Measurements from ENCODE around the gene MPC1. TPM values are rescaled to one million over a fixed set of nuclear protein-coding genes. Genes with fewer than 3 reads are reported as not detected.

The MPC1 gene
- total RNA-seq, 1 donor from 2014 or later, result 17.0 TPM

DNA sequence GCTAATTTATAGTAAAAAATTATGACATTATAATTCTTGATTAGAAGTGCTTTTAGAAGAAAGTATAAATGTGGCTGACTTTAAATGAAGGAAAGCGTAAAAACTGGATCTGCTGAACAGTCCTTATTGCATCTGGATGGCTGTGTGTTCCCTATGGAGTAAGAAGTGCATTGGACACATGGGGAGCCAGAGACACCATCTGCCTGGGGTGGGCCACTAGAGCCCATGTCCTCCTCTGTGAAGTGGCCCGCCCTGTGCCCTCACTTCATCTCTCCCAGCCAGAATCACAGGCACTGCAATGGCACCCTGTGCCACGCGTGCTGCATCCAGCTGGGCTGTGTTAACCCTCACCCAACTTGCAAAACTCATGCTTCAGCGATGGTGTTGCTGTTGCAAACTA lies 27.2 kb downstream of the MPC1 start:
- no peak for TF ChIP-seq CTCF (IDR thresholded peaks at IDR 0.05; ENCODE audit: partially characterized antibody, unreplicated experiment)
- Mint-ChIP-seq H3K27ac (ENCODE audit: unreplicated experiment) (peak overlapping the region; percentile 28), H3K4me3 (ENCODE audit: unreplicated experiment) (peak overlapping the region; percentile 55), H3K27me3 (ENCODE audit: unreplicated experiment) (peaks cover 2% of the 10 kb centered on the region), H3K9me3 (ENCODE audit: unreplicated experiment) (peaks cover 5% of the 10 kb centered on the region), H3K36me3 (ENCODE audit: unreplicated experiment) (peaks cover 4% of the 10 kb centered on the region), H3K4me1 (ENCODE audit: low read depth, unreplicated experiment) (peaks cover 20% of the 10 kb centered on the region)
- no peak for DNase-seq

DNA sequence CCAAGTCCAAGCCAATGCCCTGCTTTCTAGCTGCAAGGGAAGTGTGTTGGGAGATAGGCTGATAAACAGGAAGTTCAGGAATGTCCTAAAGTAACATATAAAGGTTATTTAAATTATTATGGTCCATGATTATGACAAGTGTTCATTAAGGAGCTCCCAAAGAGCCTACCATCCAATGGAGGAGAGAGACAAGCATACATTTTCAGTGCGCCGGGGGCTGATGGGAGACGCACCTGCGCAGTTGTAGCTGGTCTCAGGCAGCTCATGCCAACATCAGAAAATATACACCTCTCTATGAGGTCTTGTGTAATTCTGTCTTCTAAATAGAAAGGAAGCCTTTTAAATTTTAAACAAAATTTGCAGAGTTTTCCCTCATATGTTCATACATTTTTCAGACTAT lies 27.8 kb downstream of the MPC1 start:
- Mint-ChIP-seq H3K4me3 (ENCODE audit: unreplicated experiment) (no peak overlapping the region), H3K36me3 (ENCODE audit: unreplicated experiment) (peaks cover 5% of the 10 kb centered on the region), H3K27me3 (ENCODE audit: unreplicated experiment) (peaks cover 2% of the 10 kb centered on the region), H3K9me3 (ENCODE audit: unreplicated experiment) (peaks cover 5% of the 10 kb centered on the region), H3K27ac (ENCODE audit: unreplicated experiment) (no peak overlapping the region), H3K4me1 (ENCODE audit: low read depth, unreplicated experiment) (peaks cover 14% of the 10 kb centered on the region)
- no peak for DNase-seq
- TF ChIP-seq CTCF (IDR thresholded peaks at IDR 0.05; ENCODE audit: partially characterized antibody, unreplicated experiment), result no peak

DNA sequence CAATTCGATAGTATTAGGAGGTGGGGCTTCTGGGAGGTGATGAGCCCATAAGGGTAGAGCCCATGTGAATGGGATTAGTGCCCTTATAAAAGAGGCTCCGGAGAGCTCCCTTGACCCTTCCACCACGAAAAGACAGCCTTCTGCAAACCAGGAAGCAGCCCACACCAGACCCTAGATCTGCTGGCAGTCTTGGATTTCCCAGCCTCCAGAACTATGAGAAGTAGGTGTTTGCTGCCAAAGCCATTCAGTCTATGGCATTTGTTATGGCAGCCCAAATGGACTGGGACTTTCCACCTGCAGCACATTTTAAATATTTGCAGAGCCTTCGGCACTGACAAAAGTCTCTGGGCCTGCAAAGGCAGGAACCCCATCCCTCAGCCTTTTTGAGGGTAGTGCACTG lies 28.6 kb downstream of the MPC1 start:
- peaks cover 2% of the 10 kb centered on the region for H3K27me3 Mint-ChIP-seq (ENCODE audit: unreplicated experiment)
- peaks cover 14% of the 10 kb centered on the region for H3K4me1 Mint-ChIP-seq (ENCODE audit: low read depth, unreplicated experiment)
- H3K36me3 Mint-ChIP-seq (ENCODE audit: unreplicated experiment), result peaks cover 13% of the 10 kb centered on the region
- no peak for TF ChIP-seq CTCF (IDR thresholded peaks at IDR 0.05; ENCODE audit: partially characterized antibody, unreplicated experiment)
- no peak overlapping the region for H3K27ac Mint-ChIP-seq (ENCODE audit: unreplicated experiment)
- no peak for DNase-seq
- H3K9me3 Mint-ChIP-seq (ENCODE audit: unreplicated experiment), result no peaks in the 10 kb centered on the region
- H3K4me3 Mint-ChIP-seq (ENCODE audit: unreplicated experiment), result no peak overlapping the region

GRCh38 chr6:166353507-166353906 lies 29.2 kb downstream of the MPC1 start:
- peaks cover 2% of the 10 kb centered on the region for H3K27me3 Mint-ChIP-seq (ENCODE audit: unreplicated experiment)
- peaks cover 14% of the 10 kb centered on the region for H3K36me3 Mint-ChIP-seq (ENCODE audit: unreplicated experiment)
- no peak overlapping the region for H3K27ac Mint-ChIP-seq (ENCODE audit: unreplicated experiment)
- no peak for TF ChIP-seq CTCF (IDR thresholded peaks at IDR 0.05; ENCODE audit: partially characterized antibody, unreplicated experiment)
- H3K4me3 Mint-ChIP-seq (ENCODE audit: unreplicated experiment), result no peak overlapping the region
- no peaks in the 10 kb centered on the region for H3K9me3 Mint-ChIP-seq (ENCODE audit: unreplicated experiment)
- DNase-seq, result no peak
- H3K4me1 Mint-ChIP-seq (ENCODE audit: low read depth, unreplicated experiment), result peaks cover 14% of the 10 kb centered on the region

GRCh38 chr6:166352923-166353322 lies 29.8 kb downstream of the MPC1 start:
- Mint-ChIP-seq H3K36me3 (ENCODE audit: unreplicated experiment) (peaks cover 11% of the 10 kb centered on the region), H3K4me3 (ENCODE audit: unreplicated experiment) (no peak overlapping the region), H3K4me1 (ENCODE audit: low read depth, unreplicated experiment) (peaks cover 12% of the 10 kb centered on the region), H3K27ac (ENCODE audit: unreplicated experiment) (no peak overlapping the region), H3K27me3 (ENCODE audit: unreplicated experiment) (no peaks in the 10 kb centered on the region), H3K9me3 (ENCODE audit: unreplicated experiment) (no peaks in the 10 kb centered on the region)
- TF ChIP-seq CTCF (IDR thresholded peaks at IDR 0.05; ENCODE audit: partially characterized antibody, unreplicated experiment), result no peak
- no peak for DNase-seq
